ENCODE results near the gene CWC27.

DNA sequence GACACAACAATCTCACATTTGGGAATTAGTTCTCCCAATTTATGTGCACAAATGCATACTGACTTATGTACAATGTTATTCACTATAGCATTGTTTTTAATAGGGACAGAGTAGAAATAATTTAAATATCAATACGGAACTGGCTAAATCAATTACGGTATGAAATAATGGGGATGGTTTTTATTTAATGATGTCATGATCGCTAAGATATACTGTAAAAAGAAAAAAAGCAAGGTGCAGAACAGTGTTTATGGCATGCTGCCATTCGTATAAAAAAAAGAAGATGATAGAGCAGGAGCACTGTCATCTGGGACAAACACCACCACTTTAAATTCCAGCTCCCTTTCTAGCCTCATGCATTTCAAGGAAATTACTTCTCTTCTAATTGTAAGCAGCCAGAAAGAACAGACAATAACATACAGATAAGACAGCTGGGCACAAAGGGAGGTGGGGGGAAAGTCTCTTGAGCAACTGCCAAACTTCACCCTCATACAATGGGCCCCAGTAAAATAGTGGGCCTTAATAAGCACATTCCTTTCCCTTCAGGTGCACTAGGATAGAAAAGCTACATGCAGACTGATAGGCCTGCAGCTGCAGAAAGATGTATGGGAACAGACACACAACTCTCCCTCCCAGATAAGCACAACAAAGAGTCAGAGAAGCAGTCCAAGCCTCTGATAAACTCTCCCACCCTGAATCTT, 8.6 kb upstream of the CWC27 start:
- TF ChIP-seq, protein P1, sequence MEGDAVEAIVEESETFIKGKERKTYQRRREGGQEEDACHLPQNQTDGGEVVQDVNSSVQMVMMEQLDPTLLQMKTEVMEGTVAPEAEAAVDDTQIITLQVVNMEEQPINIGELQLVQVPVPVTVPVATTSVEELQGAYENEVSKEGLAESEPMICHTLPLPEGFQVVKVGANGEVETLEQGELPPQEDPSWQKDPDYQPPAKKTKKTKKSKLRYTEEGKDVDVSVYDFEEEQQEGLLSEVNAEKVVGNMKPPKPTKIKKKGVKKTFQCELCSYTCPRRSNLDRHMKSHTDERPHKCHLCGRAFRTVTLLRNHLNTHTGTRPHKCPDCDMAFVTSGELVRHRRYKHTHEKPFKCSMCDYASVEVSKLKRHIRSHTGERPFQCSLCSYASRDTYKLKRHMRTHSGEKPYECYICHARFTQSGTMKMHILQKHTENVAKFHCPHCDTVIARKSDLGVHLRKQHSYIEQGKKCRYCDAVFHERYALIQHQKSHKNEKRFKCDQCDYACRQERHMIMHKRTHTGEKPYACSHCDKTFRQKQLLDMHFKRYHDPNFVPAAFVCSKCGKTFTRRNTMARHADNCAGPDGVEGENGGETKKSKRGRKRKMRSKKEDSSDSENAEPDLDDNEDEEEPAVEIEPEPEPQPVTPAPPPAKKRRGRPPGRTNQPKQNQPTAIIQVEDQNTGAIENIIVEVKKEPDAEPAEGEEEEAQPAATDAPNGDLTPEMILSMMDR (conservative IDR thresholded peaks at IDR 0.05; ENCODE audit: low read depth, low read length), result no peak
- no peak for TF ChIP-seq EZH2 (IDR thresholded peaks at IDR 0.05; ENCODE audit: low read length, unreplicated experiment)

Data from PC-3 (cell line).